HG03521 (cell line): ENCODE measurements around the gene FHIT.

Experiments used
- ATAC-seq: cut with Tn5 transposase; IDR thresholded peaks from one replicate; pipeline ENCODE4 v1.9.1; 2021; ENCODE audit warnings: mild to moderate bottlenecking, moderate library complexity; ENCODE audit not compliant: unreplicated experiment

Gene FHIT

GRCh38 chr3:59930170-59930569, 1321.1 kb downstream of the FHIT start:
- ATAC-seq: no peak

GRCh38 chr3:59927056-59927455, 1324.2 kb downstream of the FHIT start:
- ATAC-seq: no peak

- no peak for ATAC-seq
These were observed 1325.3 kb downstream of the FHIT start for GRCh38 chr3:59925946-59926345.

GRCh38 chr3:59922192-59922591, 1329.1 kb downstream of the FHIT start:
- no peak for ATAC-seq

- no peak for ATAC-seq
These were observed 1330.4 kb downstream of the FHIT start for GRCh38 chr3:59920822-59921221.

- ATAC-seq: no peak
These were observed 1331.7 kb downstream of the FHIT start for GRCh38 chr3:59919586-59919985.

GRCh38 chr3:59914251-59914650, 1337.0 kb downstream of the FHIT start:
- no peak for ATAC-seq

GRCh38 chr3:59913645-59914044, 1337.6 kb downstream of the FHIT start:
- no peak for ATAC-seq

- ATAC-seq: no peak
These were observed 1342.6 kb downstream of the FHIT start for GRCh38 chr3:59908701-59909100.

GRCh38 chr3:59908280-59908679, 1343.0 kb downstream of the FHIT start:
- ATAC-seq: no peak

- no peak for ATAC-seq
These were observed 1347.0 kb downstream of the FHIT start for GRCh38 chr3:59904296-59904695.

- no peak for ATAC-seq
These were observed 1352.2 kb downstream of the FHIT start for GRCh38 chr3:59899061-59899460.

GRCh38 chr3:59895972-59896371, 1355.3 kb downstream of the FHIT start:
- ATAC-seq: no peak

GRCh38 chr3:59894425-59895121, 1356.7 kb downstream of the FHIT start:
- no peak for ATAC-seq

- no peak for ATAC-seq
These were observed 1360.6 kb downstream of the FHIT start for GRCh38 chr3:59890639-59891038.

GRCh38 chr3:59886790-59887189, 1364.5 kb downstream of the FHIT start:
- ATAC-seq: no peak

GRCh38 chr3:59885899-59886400, 1365.3 kb downstream of the FHIT start:
- no peak for ATAC-seq

GRCh38 chr3:59885101-59885500, 1366.2 kb downstream of the FHIT start:
- ATAC-seq: no peak

- ATAC-seq: no peak
These were observed 1366.8 kb downstream of the FHIT start for GRCh38 chr3:59884409-59884808.

- ATAC-seq: no peak
These were observed 1368.5 kb downstream of the FHIT start for GRCh38 chr3:59882746-59883145.

- no peak for ATAC-seq
These were observed 1370.5 kb downstream of the FHIT start for GRCh38 chr3:59880717-59881116.

GRCh38 chr3:59879031-59879581, 1372.1 kb downstream of the FHIT start:
- no peak for ATAC-seq

- no peak for ATAC-seq
These were observed 1373.2 kb downstream of the FHIT start for GRCh38 chr3:59878038-59878427.
